ENCODE measurements around the gene SLC6A18.

The SLC6A18 gene

GRCh38 chr5:1203968-1204692 lies 21.1 kb upstream of the SLC6A18 start:
- Mint-ChIP-seq H3K9me3 (no peaks in the 10 kb centered on the region), H3K27ac (no peak overlapping the region), H3K27me3 (peaks cover 9% of the 10 kb centered on the region), H3K4me1 (no peaks in the 10 kb centered on the region), H3K36me3 (no peaks in the 10 kb centered on the region), H3K4me3 (no peak overlapping the region)
- ATAC-seq (ENCODE audit: low read depth), result no peak
- DNase-seq (ENCODE audit: low spot score in 2 of 2), result no peak

GRCh38 chr5:1204693-1205242 lies 20.4 kb upstream of the SLC6A18 start:
- Mint-ChIP-seq H3K36me3 (no peaks in the 10 kb centered on the region), H3K4me1 (no peaks in the 10 kb centered on the region), H3K27ac (no peak overlapping the region), H3K4me3 (no peak overlapping the region), H3K27me3 (peaks cover 14% of the 10 kb centered on the region), H3K9me3 (no peaks in the 10 kb centered on the region)
- no peak for DNase-seq (ENCODE audit: low spot score in 2 of 2)
- ATAC-seq (ENCODE audit: low read depth), result no peak

GRCh38 chr5:1205255-1206180 lies 19.7 kb upstream of the SLC6A18 start:
- ATAC-seq (ENCODE audit: low read depth), result no peak
- Mint-ChIP-seq H3K4me3 (no peak overlapping the region), H3K9me3 (no peaks in the 10 kb centered on the region), H3K27ac (no peak overlapping the region), H3K27me3 (peaks cover 15% of the 10 kb centered on the region), H3K4me1 (no peaks in the 10 kb centered on the region), H3K36me3 (no peaks in the 10 kb centered on the region)
- DNase-seq (ENCODE audit: low spot score in 2 of 2), result no peak

GRCh38 chr5:1206521-1207412 lies 18.4 kb upstream of the SLC6A18 start:
- Mint-ChIP-seq H3K4me1 (no peaks in the 10 kb centered on the region), H3K36me3 (no peaks in the 10 kb centered on the region), H3K9me3 (no peaks in the 10 kb centered on the region), H3K27ac (no peak overlapping the region), H3K4me3 (no peak overlapping the region), H3K27me3 (peaks cover 15% of the 10 kb centered on the region)
- ATAC-seq (ENCODE audit: low read depth) (no peak), DNase-seq (ENCODE audit: low spot score in 2 of 2) (no peak)

- Mint-ChIP-seq H3K36me3 (no peaks in the 10 kb centered on the region), H3K4me1 (no peaks in the 10 kb centered on the region), H3K4me3 (no peak overlapping the region), H3K27ac (no peak overlapping the region), H3K27me3 (peaks cover 15% of the 10 kb centered on the region), H3K9me3 (no peaks in the 10 kb centered on the region)
- DNase-seq (ENCODE audit: low spot score in 2 of 2), result no peak
- ATAC-seq (ENCODE audit: low read depth), result no peak
Measured at GRCh38 chr5:1207555-1207954, 17.6 kb upstream of the SLC6A18 start.

DNA sequence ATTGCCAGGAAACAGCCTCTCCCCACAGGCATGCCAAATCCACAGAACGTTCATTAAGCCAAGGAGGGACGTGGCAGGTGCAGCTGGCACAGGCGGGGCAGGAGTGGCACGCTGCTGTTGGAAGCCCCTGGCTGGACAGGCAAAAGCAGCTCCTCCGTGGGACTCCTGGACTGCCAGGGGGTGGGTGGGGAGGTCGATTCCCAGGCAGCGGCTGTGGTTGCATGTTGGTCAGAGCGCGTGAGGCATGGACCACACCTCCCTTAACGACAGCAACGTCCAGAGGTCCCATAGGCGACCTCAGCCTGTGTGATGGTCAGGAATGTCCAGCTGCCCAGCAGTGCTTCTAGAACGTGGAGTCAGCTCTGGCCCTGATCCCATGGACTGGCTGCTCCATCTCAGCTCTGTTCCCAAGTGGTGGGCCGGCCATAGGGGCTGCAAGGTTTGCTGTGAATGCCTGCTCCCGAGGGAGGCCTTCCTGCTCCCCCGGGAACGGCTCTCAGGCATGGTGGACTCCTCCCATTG lies 16.9 kb upstream of the SLC6A18 start:
- H3K27ac Mint-ChIP-seq, result no peak overlapping the region
- DNase-seq (ENCODE audit: low spot score in 2 of 2), result no peak
- H3K4me1 Mint-ChIP-seq, result no peaks in the 10 kb centered on the region
- ATAC-seq (ENCODE audit: low read depth), result no peak
- H3K27me3 Mint-ChIP-seq, result peaks cover 15% of the 10 kb centered on the region
- H3K4me3 Mint-ChIP-seq, result no peak overlapping the region
- H3K36me3 Mint-ChIP-seq, result no peaks in the 10 kb centered on the region
- no peaks in the 10 kb centered on the region for H3K9me3 Mint-ChIP-seq

DNA sequence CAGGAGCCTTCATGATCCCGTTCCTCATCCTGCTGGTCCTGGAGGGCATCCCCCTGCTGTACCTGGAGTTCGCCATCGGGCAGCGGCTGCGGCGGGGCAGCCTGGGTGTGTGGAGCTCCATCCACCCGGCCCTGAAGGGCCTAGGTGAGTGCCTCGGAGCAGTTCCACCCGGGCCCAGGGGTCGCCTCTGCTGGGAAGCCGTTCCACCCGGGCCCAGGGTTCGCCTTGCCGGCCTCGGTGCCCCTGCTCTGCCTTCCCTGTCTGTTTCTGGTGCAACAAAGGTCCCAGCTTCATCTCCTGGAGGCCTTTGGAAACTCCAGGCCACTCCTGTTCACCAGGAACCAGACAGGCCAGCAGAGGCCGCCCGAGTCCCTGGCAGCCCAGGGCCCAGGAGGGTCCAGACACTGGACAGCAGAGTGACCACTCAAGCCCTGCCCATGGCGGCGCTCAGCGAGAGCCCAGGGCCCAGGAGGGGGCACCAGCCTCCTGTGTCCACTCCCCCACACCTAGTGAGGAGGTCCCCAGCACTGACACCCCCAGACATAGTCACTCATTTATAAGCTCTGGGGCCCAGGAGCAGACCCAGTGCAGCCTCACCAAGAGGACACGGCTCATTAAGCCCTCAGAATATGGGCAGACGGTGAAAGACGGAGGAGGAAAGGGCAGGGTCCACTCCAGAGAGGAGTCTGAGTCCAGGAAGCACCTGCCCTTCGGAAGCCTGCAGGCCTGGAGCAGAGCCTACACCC lies 16.3 kb upstream of the SLC6A18 start:
- no peak overlapping the region for H3K4me3 Mint-ChIP-seq
- no peak for ATAC-seq (ENCODE audit: low read depth)

GRCh38 chr5:1209489-1209852 lies 15.7 kb upstream of the SLC6A18 start:
- H3K27me3 Mint-ChIP-seq, result peaks cover 17% of the 10 kb centered on the region
- no peaks in the 10 kb centered on the region for H3K36me3 Mint-ChIP-seq
- no peaks in the 10 kb centered on the region for H3K4me1 Mint-ChIP-seq
- DNase-seq (ENCODE audit: low spot score in 2 of 2) (no peak), ATAC-seq (ENCODE audit: low read depth) (no peak)
- H3K9me3 Mint-ChIP-seq, result no peaks in the 10 kb centered on the region
- no peak overlapping the region for H3K27ac Mint-ChIP-seq
- H3K4me3 Mint-ChIP-seq, result no peak overlapping the region

More for the DNA sequence above, 16.3 kb upstream of the SLC6A18 start:
- Mint-ChIP-seq H3K9me3 (no peaks in the 10 kb centered on the region), H3K27me3 (peaks cover 15% of the 10 kb centered on the region), H3K36me3 (no peaks in the 10 kb centered on the region), H3K4me1 (no peaks in the 10 kb centered on the region), H3K27ac (no peak overlapping the region)
- no peak for DNase-seq (ENCODE audit: low spot score in 2 of 2)

DNA sequence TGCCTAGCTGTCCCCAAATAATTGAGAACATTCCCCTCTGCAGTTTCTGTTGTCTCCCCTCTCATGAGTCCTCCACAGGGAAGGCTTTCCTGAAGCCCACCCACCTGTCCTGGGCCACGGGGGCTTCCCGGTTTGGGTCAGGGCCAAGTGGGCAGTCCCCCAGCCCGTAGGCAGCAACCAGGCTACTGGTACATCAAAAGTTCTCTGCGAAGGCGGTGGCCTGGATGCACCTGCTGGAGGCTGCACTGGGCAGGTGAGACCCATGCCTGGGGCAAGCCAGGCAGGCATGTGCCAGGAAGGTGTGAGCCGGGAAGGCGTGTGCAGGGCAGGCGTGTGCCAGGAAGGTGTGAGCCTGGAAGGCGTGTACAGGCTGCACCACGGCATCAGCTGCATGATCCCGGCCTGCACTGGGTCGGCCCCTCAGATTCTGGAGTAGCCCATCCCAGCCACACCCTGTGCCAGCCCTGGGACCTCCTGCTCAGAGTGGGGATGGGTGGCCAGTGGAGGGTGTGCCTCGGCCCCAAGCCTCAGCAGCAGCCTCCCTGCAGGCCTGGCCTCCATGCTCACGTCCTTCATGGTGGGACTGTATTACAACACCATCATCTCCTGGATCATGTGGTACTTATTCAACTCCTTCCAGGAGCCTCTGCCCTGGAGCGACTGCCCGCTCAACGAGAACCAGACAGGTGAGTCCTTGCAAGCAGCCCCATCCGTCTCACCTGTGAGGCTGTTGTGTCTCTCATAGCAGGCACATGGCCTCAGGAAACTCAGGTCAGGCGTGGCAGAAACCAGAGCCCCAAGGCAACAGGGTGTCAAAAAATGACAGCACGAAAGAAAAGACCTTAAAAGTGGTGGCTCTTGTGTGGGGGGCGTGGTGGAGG lies 15.0 kb upstream of the SLC6A18 start:
- Mint-ChIP-seq H3K36me3 (no peaks in the 10 kb centered on the region), H3K27me3 (peaks cover 18% of the 10 kb centered on the region), H3K27ac (no peak overlapping the region), H3K4me1 (no peaks in the 10 kb centered on the region), H3K9me3 (no peaks in the 10 kb centered on the region), H3K4me3 (no peak overlapping the region)
- ATAC-seq (ENCODE audit: low read depth) (no peak), DNase-seq (ENCODE audit: low spot score in 2 of 2) (no peak)

GRCh38 chr5:1210832-1211251 lies 14.3 kb upstream of the SLC6A18 start:
- Mint-ChIP-seq H3K4me1 (no peaks in the 10 kb centered on the region), H3K27me3 (peaks cover 24% of the 10 kb centered on the region), H3K9me3 (peaks cover 2% of the 10 kb centered on the region), H3K27ac (no peak overlapping the region), H3K4me3 (no peak overlapping the region), H3K36me3 (no peaks in the 10 kb centered on the region)
- no peak for ATAC-seq (ENCODE audit: low read depth)
- DNase-seq (ENCODE audit: low spot score in 2 of 2), result no peak

GRCh38 chr5:1211701-1212100 lies 13.5 kb upstream of the SLC6A18 start:
- Mint-ChIP-seq H3K4me1 (no peaks in the 10 kb centered on the region), H3K9me3 (peaks cover 3% of the 10 kb centered on the region), H3K27ac (no peak overlapping the region), H3K4me3 (no peak overlapping the region), H3K36me3 (no peaks in the 10 kb centered on the region), H3K27me3 (peaks cover 21% of the 10 kb centered on the region)
- ATAC-seq (ENCODE audit: low read depth) (no peak), DNase-seq (ENCODE audit: low spot score in 2 of 2) (no peak)

- no peaks in the 10 kb centered on the region for H3K4me1 Mint-ChIP-seq
- no peak for ATAC-seq (ENCODE audit: low read depth)
- peaks cover 3% of the 10 kb centered on the region for H3K9me3 Mint-ChIP-seq
- no peak overlapping the region for H3K27ac Mint-ChIP-seq
- DNase-seq (ENCODE audit: low spot score in 2 of 2), result no peak
- H3K27me3 Mint-ChIP-seq, result peaks cover 21% of the 10 kb centered on the region
- no peak overlapping the region for H3K4me3 Mint-ChIP-seq
- H3K36me3 Mint-ChIP-seq, result no peaks in the 10 kb centered on the region
Measured at GRCh38 chr5:1212271-1212670, 12.9 kb upstream of the SLC6A18 start.
